Right lung (tissue), 5 donors: ENCODE data around the gene LOXL3. TPM values are rescaled to one million over a fixed set of nuclear protein-coding genes. Genes with fewer than 3 reads are reported as not detected.
A peak's percentile ranks its signal among the peaks of the same experiment; 100 is the strongest.

ENCODE experiments used
- DNase-seq, 2 donors: peaks; one replicate each; pipeline ENCODE4 v3.0.0-alpha.2; 2013
- polyA plus RNA-seq, 5 donors: library from polyadenylated mRNA; unstranded; fragments of 120-200 nt; gene quantifications; one replicate each; pipeline versions ENCODE4 v1.2.1 to v1.2.3, GENCODE V29; 2013; ENCODE audit warnings: inconsistent platforms in 1 of 5, low replicate concordance in 1 of 5; ENCODE audit not compliant: insufficient read length in 5 of 5, insufficient read depth in 1 of 5

The LOXL3 gene
- polyA plus RNA-seq, 5 donors: 7.9 to 9.9 (median 9.6) TPM

DNA sequence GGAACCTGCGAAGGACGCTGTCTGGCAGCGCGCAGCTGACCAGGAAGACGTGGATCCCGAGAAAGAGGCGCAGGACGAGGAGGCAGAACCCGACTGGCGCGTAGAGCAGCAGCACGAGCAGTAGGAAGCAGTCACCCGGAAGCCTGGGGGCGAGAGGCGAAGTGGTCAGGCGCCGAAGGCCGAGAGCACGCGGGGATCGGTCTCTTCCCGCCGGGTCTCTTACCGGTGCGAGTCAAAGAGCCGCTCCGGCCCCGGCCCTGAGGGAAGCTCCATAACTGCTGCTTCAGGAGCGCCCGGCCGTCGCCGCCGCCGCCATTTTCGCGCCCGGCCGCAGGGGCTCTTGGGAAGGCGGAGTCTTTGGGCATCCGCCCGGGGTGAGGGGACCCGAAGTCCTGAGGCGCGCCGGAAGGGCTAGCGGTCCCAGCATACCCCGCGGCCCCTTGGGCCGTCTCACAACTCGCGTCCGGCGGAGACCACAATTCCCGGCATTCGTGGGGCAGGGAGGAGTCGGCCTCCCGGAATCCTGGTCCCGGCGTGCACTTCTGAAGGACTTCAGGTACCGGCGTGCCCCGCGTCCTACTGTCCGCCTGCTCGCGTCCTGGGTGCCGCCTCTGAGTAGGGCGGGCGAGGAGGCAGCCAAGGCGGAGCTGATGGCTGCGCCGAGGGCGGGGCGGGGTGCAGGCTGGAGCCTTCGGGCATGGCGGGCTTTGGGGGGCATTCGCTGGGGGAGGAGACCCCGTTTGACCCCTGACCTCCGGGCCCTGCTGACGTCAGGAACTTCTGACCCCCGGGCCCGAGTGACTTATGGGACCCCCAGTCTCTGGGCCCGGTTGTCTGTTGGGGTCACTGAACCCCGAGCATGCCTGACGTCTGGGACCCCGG is 24.1 kb downstream of the LOXL3 start, which contains the start of the genes AUP1 and HTRA2:
Gene AUP1 (minus strand): TSS at position 350 of the 882 bp plus-strand sequence. CDS start 77 bp downstream, at position 273.
Gene HTRA2 (plus strand): TSS at position 577 of the 882 bp plus-strand sequence. CDS start 74 bp downstream, at position 651.
- peak; percentile 97 to 98 for DNase-seq

DNA sequence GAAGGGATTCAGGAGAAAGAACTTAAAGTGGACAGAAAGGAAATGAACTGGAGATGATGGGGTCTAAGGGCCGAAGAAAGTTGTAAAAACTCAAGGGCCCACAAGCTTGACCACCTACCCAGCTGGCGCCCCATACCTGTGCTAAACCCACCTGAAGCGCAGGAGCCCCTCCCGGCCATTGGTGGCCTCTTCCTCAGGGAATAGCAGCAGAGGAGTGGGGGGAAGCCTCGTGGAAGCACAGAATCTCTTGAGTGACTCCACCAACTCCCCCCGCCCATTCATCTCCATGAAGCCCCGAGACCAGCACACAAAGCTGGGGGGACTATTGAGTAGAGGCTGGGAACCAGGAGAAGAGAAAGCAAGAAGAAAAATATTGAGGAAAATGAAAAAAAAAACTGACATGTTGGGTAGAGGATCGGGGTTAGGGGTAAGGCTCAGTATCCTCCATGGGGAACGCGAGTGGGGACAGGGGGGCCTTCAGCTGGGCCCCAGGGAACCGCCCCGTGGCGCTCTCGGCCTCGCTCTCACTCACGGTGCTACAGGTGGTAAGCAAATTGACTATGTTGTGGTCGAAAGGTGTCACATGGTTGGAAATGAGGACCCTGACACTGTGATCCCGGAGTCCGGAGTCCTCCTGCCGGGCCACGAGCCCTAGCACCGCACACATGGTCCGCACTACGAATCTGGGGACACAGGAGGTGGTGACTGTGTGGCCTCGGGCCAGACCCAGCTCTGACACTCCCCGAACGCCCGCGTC is 25.0 kb downstream of the LOXL3 start:
- DNase-seq: no peak

DNA sequence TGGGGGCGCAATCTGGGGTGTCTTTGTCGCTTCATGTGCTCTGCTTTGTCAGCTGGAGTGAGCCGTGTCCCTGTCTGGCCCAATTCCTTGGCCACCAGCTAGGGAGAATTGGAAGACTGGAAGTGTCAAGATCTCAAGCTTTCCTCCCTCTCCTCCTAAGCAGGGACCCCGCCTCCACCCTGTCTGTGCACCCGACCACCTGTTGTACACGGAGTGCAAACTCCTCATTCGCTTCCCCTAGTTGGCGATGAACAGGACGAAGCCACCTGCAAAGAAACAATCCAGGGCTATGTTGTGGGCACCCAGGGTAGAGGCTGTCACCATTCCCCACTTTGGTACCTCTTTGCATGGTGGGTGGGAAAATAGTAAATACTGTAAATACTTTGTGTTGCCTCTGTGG is 26.0 kb downstream of the LOXL3 start:
- no peak for DNase-seq

DNA sequence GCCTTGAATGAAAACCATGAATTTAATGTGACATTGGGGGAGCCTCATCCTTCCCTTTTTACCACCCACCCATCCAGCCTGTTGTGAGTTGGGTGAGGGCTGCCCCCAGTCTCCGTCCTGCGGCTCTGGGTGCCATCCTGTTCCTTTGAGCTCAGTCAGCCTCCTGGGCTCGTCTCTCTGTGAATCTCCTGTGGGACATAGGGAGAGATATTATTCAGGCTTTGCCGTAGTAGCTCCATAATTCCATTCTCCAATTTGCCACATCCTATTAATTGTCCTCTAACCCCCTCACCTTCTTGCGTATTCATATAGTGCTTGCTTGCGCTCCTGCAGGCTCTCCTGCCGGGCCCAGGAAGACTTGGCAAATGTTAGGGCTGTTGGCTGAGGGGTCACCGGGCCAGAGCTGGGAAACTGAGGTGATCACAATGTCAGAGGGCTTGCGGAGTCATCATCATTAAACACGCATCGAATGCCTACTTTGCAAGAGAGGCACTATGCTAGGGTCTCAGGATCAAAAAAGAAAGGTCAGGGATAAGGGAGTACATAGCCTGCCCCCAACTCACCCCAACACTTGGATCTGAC is 27.0 kb downstream of the LOXL3 start:
- no peak for DNase-seq

DNA sequence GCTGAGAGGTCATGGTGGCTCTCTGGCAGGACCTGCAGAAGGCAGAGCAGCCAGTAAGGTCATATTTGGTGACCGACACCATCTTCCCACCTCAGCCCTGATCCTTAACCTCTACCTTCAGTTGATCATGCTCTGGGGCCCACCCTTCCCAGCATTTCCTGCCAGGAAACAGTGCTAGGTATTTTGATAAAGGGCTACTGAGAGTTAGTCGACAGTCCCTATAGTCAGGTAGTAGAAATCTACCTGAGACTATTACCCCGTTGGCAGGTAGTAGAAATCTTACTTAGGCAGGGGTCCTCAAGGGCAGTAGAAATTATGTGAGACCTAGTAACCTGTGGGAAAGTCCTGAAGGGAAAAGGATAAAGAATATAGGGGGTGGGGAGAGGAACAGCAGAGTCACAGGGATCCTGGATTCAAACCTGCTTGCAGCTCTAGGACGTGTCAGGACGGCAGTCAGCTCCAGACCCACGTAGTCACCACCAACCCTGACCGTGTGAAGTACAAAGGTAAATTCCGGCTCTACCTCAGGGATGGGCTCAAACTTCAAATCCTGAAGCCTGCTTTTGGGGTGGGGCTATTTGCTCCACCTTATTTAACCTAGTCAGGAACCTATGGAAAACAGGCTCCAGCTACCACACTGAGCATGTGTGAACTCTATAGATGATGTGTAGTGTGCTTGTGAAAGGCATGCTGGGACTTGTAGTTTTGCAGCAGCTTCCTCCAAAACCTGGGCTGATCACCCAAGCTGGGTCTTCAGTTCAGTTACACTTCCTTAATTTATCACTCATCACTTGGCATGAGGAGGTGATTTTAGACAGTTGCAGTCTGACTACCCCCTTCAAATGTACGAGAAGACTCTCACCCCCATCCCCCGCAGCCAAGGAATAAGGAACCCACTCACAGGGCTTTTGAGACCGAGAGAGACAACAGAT is 27.8 kb downstream of the LOXL3 start, which contains the start of gene DQX1:
Gene DQX1 (minus strand): TSS at position 515 of the 932 bp plus-strand sequence. CDS start 502 bp downstream, at position 13.
- DNase-seq: no peak

DNA sequence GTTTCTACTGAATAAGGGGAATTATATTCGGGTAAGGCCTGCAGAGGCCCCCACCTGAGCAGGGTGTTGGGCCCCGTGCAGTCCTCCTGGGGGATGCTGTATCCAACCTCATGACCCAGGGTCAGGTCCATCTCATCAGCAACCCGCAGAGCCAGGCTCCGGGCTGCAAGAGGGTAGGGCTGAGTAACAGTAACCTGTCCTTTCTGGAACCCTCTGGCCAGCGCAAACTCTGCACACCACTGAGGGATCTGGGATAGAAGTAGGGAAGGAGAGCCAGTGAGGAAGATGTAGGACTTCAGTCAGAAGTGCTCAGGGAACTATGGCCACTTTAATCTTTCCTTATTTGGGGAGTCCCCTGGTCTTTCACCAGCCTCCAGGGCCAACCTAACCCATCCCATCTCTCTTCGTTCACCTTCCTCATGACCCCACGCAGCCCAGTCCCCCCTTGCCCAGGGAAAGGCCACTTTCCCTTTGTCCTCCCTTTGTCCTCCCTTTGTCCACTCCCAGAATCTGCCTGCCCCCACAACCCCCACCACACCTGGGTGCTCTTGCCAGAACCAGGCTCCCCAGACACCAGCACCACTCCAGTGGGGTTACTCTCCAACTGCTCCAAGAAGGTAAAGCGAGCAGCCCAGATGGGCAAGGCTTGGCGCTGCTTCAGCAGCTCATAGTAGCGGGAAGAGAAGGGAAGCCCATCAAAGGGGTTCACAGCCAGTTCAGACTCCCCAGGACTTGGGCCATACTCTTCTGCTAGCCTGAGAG is 28.6 kb downstream of the LOXL3 start:
- DNase-seq: no peak

DNA sequence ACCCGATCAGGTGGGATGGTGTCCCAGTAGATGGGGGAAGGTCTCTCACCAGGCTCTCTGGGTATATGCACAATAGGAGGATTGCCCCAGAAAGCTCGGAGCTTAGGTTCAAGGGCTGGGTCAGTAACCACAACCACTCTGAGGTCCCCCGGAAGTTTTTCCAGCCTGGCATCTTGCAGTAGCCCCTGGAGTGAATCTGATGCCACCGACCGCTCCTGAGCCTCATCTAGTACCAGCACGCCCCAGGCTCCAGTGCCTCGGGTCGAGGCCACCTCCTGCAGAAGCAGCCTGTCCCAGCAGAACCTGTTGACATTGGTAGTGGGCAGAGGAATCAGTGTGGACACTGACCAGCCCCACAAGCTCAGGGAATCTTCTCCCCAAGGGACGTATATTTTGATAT is 29.7 kb downstream of the LOXL3 start:
- no peak for DNase-seq

DNA sequence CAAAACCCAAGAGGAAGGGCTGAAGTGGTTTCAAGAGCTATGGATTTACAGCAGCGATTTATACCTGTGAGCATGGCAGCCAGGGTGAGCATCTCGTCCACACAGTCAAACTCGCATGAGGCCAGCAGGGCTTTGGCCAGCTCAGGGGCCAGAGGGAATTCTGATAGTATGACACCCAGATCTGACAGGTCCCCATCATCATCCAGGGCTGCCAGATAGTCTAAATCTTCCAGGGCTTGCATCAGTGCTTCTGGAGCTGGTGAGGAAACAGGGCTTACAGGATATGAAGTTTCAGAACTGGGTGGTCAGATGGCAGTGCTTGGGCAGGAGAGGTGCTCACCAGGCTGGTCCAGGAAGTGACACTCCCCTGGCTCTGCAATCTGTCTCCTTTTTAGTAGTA is 31.2 kb downstream of the LOXL3 start:
- no peak for DNase-seq

DNA sequence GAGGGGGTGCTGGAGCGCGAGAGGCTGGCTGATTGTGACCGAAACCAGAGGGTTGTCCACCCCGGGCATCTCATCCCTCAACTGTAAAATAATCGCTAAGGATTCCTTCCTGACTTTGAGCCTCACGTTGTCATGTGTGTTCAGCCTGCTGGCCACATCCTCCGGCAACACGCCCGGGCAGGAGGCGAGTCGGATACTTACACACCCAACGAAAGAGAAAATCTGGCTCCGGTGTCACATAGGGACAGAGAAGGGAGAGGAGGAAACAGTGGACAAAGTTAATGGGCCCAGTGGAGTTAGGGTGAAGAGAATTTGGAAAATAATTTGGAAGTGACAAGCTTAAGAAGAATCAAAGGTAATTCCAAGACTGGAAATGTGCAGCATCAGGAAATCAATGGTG is 37.1 kb downstream of the LOXL3 start:
- DNase-seq: no peak

DNA sequence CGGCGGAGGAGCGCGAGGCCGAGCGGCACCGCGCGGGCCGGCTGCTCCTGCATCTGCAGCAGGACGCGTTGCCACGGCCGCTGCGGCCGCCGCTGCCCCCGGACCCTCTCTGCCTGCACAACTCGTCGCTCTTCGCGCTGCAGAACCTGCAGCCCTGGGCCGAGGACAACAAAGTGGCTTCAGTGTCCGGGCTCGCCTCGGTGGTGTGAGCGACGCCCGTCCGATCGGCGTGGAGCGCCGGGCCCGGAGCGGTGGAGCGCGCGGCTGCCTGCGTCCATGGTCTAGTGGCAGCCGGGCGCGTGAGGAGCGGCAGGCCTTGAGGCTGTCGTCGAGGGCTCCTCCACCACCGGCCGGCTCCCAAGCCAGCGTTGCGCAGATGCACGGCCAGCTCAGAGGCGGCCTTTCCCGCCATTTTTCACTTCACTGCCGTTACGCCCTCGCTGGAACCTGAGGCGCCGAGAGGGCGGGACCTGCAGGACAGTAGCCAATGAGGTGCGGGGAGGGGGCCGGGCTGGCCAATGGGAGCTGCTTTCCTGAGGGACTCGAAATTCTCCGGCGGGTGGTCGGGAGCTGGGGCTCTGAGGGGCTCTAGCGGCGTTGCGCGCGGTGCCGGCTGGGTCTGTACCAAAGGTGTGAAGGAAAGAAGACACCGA is 37.6 kb downstream of the LOXL3 start:
- DNase-seq: peak; percentile 40 to 53

DNA sequence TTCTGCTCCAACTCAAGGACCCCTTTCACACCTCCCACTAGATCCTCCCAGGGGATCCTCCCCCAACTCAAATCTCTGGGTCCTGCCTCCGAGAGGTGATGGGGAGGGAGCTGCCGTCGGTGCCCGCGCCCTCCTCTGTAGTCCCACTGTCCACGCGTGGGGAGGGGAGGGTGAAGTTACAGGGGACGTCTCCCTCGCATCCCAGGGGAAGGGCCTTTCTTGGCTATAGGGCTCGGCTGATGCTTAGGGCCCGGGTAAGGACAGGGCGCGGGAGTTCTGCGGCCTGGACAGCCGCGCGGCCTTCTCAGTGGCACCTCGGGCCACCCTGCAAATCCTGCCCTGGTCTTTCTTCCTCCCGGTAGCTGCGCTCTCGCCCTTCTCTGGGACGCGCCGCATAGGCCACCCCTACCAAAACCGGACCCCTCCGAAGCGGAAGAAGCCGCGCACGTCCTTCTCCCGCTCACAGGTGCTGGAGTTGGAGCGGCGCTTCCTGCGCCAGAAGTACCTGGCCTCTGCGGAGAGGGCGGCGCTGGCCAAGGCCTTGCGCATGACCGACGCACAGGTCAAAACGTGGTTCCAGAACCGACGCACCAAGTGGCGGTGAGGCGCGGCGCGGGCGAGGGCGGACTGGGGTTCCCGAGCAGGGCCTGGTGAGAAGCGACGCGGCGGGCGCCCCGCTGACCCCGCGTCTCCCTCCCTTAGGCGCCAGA is 38.3 kb downstream of the LOXL3 start:
- DNase-seq: no peak

DNA sequence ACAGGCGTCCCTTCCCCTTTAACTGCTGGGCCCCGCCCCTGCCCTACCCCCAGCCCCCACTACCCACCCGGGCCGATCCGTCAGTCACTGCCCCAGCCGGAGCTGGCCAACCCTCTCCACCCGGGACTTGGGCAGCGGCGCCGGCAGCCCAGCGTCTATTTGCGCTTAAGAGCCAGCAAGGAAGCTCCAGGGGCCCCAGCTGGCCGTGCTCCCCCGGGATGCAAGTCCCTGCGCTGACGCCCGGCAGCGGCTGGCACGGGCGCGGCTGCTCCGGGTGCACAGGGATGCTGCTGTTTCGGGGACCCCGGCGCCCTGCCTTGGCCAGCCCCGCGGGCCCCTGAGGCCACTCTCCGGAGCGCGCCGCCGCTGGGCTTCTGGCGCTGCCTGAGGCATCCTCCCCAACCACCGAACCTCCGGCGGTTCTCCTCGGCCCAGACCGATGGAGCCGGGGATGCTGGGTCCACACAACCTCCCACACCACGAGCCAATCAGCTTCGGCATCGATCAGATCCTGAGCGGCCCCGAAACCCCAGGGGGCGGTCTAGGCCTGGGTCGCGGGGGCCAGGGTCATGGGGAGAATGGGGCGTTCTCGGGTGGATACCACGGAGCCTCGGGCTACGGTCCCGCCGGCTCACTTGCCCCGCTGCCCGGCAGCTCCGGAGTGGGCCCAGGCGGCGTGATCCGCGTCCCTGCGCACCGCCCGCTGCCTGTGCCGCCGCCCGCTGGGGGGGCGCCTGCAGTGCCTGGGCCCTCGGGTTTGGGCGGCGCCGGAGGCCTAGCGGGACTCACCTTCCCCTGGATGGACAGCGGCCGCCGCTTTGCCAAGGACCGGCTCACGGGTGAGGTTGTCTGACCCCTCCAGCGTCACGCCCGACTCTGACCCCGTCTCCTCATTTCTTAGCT is 39.1 kb downstream of the LOXL3 start, which contains the start of gene TLX2:
Gene TLX2 (plus strand): TSS at position 83 of the 903 bp plus-strand sequence. CDS start 357 bp downstream, at position 440.
- no peak for DNase-seq

DNA sequence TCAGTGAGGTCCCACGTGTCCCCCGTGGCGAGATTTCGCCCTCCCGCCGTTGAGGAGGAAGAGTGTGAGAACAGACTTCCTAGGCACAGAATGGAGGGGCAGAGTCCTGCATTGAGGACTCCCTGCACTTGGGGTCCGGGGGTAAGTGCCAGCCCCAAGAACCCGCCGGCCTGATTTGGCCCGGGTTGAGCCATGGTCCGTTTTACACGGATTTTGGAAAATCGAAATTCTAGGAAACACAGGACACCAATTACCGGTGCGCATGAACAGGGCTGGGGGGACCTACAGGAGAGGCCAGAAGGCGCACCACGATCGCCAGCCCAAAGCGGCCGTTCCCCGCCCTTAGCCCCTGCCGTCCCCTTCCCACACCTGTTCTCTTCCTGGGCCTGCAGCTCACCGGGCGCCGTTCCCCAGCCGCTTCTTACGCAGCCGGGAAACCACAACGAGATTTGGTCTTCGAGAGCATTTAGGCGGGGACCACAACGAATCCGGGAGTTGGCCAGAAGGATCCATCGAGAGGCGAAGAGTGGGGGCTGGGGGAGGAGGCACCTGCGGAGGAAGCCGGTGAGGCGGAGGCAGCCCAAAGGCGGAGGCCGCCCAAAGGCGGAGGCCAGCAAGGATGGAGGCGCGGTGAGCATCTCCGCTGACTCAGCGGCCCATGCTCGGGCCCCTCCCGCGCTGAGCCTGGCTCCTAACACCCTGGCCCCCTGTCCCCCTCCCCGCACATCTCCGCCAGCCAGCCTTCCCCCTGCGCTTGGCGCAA is 40.0 kb downstream of the LOXL3 start:
- DNase-seq: no peak

DNA sequence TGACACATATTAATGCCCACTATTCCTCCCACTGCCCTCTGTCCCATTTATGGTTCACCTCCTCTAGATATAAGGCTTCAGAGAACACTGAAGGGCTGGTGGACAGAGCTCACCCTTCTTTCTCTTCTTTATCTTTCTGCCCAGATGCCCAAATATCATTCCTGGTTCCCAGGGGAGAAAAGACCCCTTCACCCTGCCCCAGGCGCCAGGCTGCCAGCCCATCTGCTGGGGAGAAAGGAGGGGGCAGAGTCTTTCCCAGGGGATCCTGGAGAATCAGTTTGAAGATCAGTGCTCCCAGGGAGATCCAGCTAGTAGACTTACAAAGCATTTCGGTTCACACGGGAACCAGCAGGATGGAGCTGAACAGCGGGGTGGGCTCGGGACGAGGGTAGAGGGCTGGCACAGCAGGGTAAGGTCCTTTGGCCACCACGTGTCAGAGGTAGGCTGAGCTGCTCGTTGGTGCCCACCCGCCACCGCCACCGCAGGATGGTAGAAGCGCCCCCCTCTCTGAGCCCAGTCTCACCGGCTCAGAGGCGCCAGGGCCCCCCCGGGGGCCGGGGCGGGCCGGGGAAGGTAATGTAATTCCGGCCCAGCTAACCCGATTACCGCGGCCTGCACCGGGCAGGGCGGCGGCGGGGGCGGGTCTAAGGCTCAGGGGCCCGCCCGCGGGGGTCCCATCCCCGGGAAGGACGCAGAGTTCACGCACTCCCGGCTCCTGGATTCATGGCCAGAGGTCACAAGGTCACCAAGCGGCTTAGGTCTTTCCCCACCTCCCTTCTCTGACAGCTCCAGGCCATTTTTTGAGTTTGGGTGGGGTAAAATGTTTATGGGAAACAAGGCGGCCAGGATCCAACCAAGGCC is 40.8 kb downstream of the LOXL3 start:
- no peak for DNase-seq

DNA sequence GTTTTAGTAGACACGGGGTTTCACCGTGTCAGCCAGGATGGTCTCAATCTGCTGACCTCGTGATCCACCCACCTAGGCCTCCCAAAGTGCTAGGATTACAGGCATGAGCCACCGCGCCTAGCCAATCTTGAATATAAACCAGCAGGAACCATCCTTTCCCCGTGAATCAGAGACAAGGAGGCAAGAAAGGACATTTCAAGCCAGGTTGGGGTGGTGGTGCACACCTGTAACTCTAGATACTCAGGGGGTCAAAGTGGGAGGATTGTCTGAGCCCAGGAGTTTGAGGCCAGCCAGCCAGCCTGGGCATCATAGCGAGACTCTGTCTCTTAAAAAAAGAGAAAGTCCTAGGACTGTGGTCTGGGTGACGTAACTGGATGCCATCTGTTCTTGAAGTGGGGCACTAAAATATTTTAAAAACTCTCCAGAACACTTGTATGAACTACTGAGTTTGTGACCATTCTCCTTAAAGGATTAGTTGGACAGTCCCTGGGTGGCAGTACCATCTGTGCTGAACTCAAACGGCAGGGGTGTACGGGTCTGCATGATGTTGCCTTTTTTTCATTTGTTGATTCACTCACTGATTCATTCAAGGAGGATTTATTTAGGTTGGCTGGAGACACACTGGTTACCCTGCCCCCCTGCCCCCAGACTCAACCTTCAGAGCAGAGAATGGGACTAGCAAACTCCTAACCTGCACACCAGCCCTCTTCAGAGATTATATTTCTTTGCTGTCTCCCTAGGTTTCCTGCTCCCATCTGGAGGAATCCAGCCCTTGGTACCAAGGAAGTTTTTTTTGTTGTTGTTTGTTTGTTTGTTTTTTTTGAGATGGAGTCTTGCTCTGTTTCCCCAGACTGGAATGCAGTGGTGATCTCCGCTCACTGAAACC is 42.4 kb downstream of the LOXL3 start:
- DNase-seq: no peak
